Astrocyte (in vitro differentiated cells and primary cell): Measurements from ENCODE around the gene IL10RA.

Experiments
- CTCF ChIP-seq: IDR thresholded peaks from 2 replicates; pipeline ENCODE4 v1.5.1; 2011; ENCODE audit warnings: low read depth, mild to moderate bottlenecking, inconsistent platforms, low read length, moderate library complexity; ENCODE audit not compliant: insufficient read depth
- EZH2 ChIP-seq: IDR thresholded peaks from 2 replicates; pipeline ENCODE4 v1.6.1; 2012; ENCODE audit warnings: mild to moderate bottlenecking, low read length, inconsistent platforms; ENCODE audit not compliant: insufficient read depth

- TF ChIP-seq EZH2 (no peak), CTCF (no peak)
Observed at GRCh38 chr11:118042796-118043195, 56.6 kb downstream of the IL10RA start.
